ENCODE data around the gene CORIN. TPM values are rescaled to one million over a fixed set of nuclear protein-coding genes. Genes with fewer than 3 reads are reported as not detected.

CORIN gene
- total RNA-seq, 1 experiment from 2014 or later, result 3.5 TPM

GRCh38 chr4:47606482-47606881 lies 231.4 kb downstream of the CORIN start:
- BruUV-seq (replicated peaks), result no TSS peak
- CTCF ChIA-PET, result no interaction called here

More at GRCh38 chr4:47606482-47606881, 231.4 kb downstream of the CORIN start:
- POLR2A ChIA-PET, result no interaction called here
- H3K27ac ChIP-seq (ENCODE audit: low read depth, low read length), result no peak overlapping the region
- no peaks in the 10 kb centered on the region for H3K9me2 ChIP-seq (ENCODE audit: insufficient read depth)
- H3K4me2 ChIP-seq (ENCODE audit: low read length), result no peak overlapping the region
- H3K9ac ChIP-seq (ENCODE audit: low read length), result no peak overlapping the region
- RAD21 ChIA-PET (ENCODE audit: low non-redundant PET in 1 of 2, low total read pairs in 2 of 2, uncharacterized antibody in 2 of 2, unreplicated experiment in 2 of 2), result no interaction called here
- no peaks in the 10 kb centered on the region for H3K9me3 ChIP-seq (ENCODE audit: control insufficient read depth in 1 of 2, insufficient read depth in 1 of 2, low read depth in 1 of 2, low read length in 2 of 2)
- H4K20me1 ChIP-seq (ENCODE audit: insufficient read depth), result no peaks in the 10 kb centered on the region
- ATAC-seq (no peak), DNase-seq (ENCODE audit: low read depth, low spot score) (no peak)
- no peaks in the 10 kb centered on the region for H3K4me1 ChIP-seq (ENCODE audit: control insufficient read depth in 1 of 2, insufficient read depth in 2 of 2, low read length in 2 of 2)
- H3K27me3 ChIP-seq (ENCODE audit: insufficient read depth, low read length), result no peaks in the 10 kb centered on the region
- no peaks in the 10 kb centered on the region for H3K79me2 ChIP-seq (ENCODE audit: insufficient read depth, low read length)
- no peak overlapping the region for H2AFZ ChIP-seq (ENCODE audit: low read depth, low read length, poor library complexity, severe bottlenecking)
- TF ChIP-seq CEBPB (IDR thresholded peaks at IDR 0.05; ENCODE audit: low read depth) (no peak), SP1 (IDR thresholded peaks at IDR 0.05; ENCODE audit: low read depth) (no peak), EZH2phosphoT487 (IDR thresholded peaks at IDR 0.05; ENCODE audit: borderline replicate concordance) (no peak), SIN3A (IDR thresholded peaks at IDR 0.05; ENCODE audit: low read depth) (no peak), FOSL1 (IDR thresholded peaks at IDR 0.05; ENCODE audit: low read depth) (no peak), SRF (IDR thresholded peaks at IDR 0.05; ENCODE audit: low read depth) (no peak), ZBTB33 (IDR thresholded peaks at IDR 0.05; ENCODE audit: extremely low read depth, insufficient replicate concordance, low read length) (no peak)
- TF ChIP-seq, protein P1, sequence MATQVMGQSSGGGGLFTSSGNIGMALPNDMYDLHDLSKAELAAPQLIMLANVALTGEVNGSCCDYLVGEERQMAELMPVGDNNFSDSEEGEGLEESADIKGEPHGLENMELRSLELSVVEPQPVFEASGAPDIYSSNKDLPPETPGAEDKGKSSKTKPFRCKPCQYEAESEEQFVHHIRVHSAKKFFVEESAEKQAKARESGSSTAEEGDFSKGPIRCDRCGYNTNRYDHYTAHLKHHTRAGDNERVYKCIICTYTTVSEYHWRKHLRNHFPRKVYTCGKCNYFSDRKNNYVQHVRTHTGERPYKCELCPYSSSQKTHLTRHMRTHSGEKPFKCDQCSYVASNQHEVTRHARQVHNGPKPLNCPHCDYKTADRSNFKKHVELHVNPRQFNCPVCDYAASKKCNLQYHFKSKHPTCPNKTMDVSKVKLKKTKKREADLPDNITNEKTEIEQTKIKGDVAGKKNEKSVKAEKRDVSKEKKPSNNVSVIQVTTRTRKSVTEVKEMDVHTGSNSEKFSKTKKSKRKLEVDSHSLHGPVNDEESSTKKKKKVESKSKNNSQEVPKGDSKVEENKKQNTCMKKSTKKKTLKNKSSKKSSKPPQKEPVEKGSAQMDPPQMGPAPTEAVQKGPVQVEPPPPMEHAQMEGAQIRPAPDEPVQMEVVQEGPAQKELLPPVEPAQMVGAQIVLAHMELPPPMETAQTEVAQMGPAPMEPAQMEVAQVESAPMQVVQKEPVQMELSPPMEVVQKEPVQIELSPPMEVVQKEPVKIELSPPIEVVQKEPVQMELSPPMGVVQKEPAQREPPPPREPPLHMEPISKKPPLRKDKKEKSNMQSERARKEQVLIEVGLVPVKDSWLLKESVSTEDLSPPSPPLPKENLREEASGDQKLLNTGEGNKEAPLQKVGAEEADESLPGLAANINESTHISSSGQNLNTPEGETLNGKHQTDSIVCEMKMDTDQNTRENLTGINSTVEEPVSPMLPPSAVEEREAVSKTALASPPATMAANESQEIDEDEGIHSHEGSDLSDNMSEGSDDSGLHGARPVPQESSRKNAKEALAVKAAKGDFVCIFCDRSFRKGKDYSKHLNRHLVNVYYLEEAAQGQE (IDR thresholded peaks at IDR 0.05; ENCODE audit: low read depth), result no peak
- TF ChIP-seq, protein P2, sequence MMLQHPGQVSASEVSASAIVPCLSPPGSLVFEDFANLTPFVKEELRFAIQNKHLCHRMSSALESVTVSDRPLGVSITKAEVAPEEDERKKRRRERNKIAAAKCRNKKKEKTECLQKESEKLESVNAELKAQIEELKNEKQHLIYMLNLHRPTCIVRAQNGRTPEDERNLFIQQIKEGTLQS (IDR thresholded peaks at IDR 0.05), result no peak
- intact Hi-C loops (cut with micrococcal nuclease), result no loop called here
- no peak overlapping the region for H3K4me3 ChIP-seq (replicated peaks in 1 of 2; ENCODE audit: low read depth in 1 of 2, low read length in 2 of 2)
- H3K36me3 ChIP-seq (ENCODE audit: control insufficient read depth in 1 of 2, insufficient read depth in 2 of 2, low read length in 2 of 2), result no peaks in the 10 kb centered on the region

All from HCT116 (cell line).